NCI-H2081 treated with DMSO at 0.1 percent for 48 hours (cell line): ENCODE measurements around the gene VPS35L.

Experiments used
- DNase-seq: peaks from one replicate; lab custom pipeline; 2025; lab: John Stamatoyannopoulos, UW

The VPS35L gene

DNA sequence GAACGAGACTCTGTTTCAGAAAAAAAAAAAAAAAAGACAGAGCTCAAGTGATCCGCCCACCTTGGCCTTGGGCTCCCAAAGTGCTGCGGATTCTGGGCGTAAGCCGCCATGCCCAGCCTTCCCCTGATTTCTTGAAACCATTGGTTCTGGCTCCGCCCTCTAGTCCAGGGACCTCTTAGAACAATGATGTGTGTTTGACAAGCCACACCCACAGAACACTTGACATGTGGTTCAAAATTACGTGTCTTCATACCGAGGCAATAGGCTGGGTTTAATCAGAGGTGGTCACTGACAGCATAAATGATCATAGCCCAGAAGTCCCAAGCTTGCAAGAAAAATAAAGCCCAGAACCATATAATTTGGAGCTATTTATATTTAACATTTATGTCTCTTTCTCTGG is 139.5 kb downstream of the VPS35L start:
- DNase-seq = no peak

GRCh38 chr16:19696328-19696727 is 140.8 kb downstream of the VPS35L start:
- peak; percentile 72 for DNase-seq

- DNase-seq = peak; percentile 67
These were observed 141.5 kb downstream of the VPS35L start for GRCh38 chr16:19696961-19697360.

- no peak for DNase-seq
These were observed 142.3 kb downstream of the VPS35L start for GRCh38 chr16:19697756-19698318.

GRCh38 chr16:19698480-19699465 is 143.3 kb downstream of the VPS35L start:
- DNase-seq = no peak

- DNase-seq = no peak
These were observed 144.0 kb downstream of the VPS35L start for GRCh38 chr16:19699472-19699871.

- DNase-seq = no peak
These were observed 144.8 kb downstream of the VPS35L start for GRCh38 chr16:19700319-19700781.

DNA sequence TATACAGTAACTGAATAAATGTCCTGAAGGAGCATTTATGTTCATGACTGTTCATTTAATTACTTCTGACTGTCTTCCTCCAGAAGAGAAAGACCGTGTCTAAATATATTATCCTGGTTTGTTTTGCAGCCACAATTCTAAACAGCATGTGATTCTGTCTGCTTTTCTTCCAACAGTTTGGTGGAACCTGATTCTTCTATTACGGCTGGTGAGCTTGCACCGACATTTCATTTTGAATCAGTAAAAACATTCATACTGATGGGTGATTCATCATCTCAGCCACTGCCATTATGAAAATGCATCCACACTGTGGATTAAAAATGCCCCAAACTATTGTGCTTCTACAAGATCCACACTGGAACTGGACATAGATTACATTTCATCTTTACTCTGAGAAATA is 145.6 kb downstream of the VPS35L start:
- DNase-seq = no peak

DNA sequence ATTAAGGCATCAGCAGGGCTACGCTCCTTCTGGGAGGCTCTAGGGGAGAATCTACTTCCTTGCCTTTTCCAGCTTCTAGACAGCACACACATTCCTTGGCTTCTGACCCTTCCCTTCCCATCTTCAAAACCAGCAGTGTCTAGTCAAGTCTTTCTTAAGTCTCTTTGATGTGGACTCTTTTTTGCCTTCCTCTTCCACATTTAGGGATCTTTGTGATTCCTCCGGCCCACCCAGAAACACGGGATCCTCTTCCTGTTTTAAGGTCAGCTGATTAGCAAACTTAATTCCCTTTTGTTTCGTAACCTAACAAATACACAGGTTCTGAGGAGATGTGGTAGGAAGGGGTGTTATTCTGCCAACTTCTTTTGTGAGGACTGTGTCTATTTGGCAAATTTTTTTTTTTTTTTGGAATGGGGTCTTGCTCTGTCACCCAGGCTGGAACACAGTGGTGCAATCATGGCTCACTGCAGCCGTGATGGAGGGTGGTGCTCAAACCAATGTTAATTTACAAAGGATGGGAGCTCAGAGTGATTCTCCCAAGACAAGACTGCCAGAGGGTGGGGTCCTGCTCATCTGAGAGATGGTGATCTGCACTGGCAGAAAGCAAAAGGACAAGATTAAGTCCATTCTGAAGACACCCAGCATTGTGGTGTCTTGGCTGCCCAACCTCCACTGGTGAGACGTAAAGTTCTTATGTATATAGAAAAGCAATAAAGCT is 147.8 kb downstream of the VPS35L start:
- DNase-seq = no peak

DNA sequence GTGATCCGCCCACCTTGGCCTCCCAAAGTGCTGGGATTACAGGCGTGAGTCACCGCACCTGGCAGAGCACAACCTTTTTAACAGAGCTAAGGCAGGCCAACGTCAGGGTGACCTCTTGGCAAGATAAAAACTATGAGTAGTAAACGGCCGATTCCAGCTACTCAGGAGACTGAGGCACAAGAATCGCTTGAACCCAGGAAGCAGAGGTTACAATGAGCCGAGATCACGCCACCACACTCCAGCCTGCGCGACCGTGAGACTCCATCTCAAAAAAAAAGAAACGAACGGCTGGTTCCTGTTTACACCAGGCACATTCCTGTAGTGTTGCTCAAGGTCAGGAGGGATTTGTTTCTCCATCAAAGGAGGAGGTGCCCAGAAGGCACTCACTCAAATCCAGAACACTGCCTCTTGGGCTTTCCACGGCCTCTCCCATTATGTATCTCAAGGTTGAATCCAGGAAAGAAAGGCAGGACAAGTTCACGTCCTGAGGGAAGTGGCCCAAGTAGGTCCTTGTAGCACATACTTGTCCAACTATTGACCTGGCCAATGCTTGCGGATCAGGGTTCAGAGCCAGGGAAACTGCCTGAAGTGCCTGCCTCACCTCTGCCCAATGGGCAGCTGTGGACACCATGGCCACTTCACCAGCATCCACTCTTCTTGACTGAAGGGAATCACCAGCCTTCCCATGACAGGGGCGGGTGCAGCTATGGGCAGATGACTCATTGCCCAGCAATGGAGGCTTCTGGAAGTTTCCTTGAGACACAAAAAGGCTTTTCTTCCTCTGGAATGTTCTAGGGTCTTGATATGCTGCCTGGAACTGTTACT is 149.0 kb downstream of the VPS35L start:
- no peak for DNase-seq

- no peak for DNase-seq
These were observed 149.6 kb downstream of the VPS35L start for GRCh38 chr16:19705146-19705501.

- no peak for DNase-seq
These were observed 150.3 kb downstream of the VPS35L start for GRCh38 chr16:19705843-19706242.

DNA sequence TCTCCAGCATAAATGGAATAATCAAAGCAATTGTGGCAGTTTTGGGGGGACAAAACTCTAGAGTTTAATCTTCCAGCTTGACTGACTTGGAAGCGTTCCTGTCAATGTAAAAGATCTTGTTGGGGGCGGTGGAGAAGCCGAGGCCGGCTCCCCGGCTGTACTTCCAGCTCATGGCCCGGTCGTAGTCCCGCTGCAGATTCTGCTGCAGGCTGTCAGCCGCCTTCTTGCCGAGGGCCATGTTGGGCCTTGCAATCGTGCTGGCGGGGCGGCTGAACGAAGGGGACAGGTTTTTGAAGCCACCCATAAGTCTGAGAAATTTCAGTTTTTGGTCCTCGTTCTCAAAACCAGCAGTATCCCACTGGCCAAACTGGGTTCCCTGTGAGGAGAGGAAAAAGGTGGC is 151.3 kb downstream of the VPS35L start:
- DNase-seq = no peak

DNA sequence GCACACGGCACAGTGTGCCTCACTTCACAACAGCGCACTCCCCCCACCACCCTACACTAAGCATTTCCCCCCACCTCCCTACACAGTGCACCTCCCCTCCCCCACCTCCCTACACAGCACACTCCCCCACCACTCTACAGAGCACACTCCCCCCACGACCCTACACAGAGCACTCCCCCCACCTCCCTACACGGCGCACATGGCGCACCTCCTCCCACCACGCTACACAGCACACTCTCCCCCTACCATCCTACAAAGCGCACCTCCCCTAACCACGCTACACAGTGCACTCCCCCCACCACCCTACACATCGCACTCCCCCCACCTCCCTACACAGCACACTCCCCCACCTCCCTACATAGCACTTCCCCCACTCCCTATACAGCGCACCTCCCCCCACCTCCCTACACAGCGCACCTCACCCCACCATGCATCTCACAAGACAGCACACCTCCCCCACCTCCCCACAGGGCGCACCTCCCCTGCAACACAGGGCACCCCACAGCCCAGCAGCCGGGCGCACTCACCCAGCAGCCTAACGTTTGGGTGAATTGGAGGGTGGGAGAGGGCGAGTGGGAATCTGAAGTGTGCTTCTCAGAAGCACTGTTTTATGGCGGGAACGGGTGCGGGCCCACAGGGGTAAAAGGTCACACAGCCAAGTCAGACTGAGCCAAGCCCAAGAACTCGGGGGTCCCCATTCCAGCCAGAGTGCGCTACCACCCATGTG is 152.2 kb downstream of the VPS35L start:
- DNase-seq = no peak

DNA sequence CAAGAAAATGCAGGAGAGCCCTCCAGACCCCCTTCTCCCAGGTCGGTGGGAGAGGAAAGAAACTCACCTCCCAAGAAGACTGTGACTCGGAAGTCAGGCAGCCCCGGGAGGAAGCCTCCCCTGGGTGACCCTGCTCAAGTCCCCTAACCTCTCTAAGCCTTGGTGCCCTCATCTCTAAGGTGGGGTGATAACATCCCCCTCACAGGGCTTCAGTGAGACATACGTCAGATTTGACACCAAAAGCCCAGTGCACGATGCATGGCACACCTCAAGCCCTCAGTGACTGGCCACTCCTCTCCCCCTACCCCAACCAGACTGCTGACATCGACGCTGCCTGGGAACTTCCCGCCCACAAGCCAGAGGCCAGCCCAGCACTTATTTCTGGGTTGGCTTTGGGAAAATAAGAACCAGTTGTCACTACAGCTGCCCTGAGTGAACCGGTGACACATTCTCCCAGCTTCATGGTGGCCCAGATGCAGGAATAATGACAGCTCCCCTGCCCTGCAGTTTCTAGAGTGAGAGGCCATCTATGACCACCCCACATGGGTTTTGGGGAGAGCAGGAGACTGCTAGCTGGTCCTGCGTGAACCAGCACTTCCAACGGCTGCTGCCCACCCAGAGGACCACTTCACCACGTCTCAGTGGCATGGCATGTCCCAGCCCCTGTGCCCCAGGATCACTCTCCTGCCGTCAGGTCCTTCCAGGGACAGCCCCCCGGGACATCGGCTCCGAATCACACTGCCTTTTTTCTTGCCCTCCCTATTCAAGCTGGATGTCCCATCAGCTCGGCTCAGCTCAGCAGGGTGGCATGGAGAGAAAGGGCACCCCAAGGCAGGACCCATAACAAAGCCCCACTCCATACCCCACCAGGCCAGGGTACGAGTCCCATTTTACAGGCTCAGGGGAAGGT is 153.0 kb downstream of the VPS35L start:
- DNase-seq = no peak

- no peak for DNase-seq
These were observed 154.1 kb downstream of the VPS35L start for GRCh38 chr16:19709381-19710136.

DNA sequence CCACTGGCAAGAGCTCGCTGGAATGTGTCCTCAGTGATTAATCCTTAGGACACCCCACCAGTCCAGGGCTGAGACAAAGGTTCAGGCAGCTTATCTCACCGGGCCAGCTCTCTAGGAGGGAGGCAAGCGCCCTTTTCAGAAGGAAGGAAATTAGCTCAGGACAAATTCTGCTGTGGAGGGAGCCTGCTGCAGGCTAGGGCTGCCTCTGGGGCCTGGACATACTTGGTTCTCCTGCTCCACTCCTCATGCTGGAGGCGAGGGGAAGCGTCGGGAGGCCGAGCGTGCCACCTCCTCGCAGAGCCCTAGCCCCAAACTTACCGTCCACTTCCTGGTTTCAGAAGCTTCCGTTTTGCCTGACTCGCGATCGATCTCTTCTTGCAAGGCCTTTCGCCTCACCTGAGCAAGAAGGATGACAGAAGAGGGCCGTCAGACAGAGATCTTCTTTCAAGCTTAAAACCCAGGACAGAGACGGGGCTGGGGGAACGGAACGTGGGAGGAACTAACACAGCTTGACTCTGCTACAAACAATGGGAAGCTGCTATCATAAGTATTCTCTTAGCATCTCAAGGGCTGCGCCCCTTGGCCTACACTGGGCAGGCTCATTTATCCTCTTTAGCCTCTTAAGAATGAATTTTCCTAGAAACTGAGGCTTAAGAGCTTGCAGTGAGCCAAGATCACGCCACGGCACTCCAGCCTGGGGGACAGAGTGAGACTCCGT is 154.8 kb downstream of the VPS35L start:
- DNase-seq = no peak

- no peak for DNase-seq
These were observed 155.6 kb downstream of the VPS35L start for GRCh38 chr16:19710991-19711545.
